IPS DF 6.9 (cell line): Measurements from ENCODE around the gene IGF2BP2.

ENCODE experiments used
- DNase-seq: peaks from one replicate; pipeline ENCODE4 v3.0.0-alpha.2; 2013; ENCODE audit warnings: low read depth, low spot score
- H3K27ac ChIP-seq: one replicate; pipeline ENCODE4 v1.5.1; 2013; ENCODE audit warnings: low read length, control low read depth
- H3K27me3 ChIP-seq: 2 replicates; pipeline ENCODE4 v1.6.1; 2013; ENCODE audit warnings: mild to moderate bottlenecking, low read length; ENCODE audit not compliant: control insufficient read depth, insufficient read depth
- H3K36me3 ChIP-seq: 2 replicates; pipeline ENCODE4 v1.6.1; 2013; ENCODE audit warnings: low read length; ENCODE audit not compliant: control insufficient read depth, insufficient read depth
- H3K4me1 ChIP-seq: 2 replicates; pipeline ENCODE4 v1.6.1; 2013; ENCODE audit warnings: low read length; ENCODE audit not compliant: control insufficient read depth, insufficient read depth
- H3K4me3 ChIP-seq: 2 replicates; pipeline ENCODE4 v1.5.1; 2013; ENCODE audit warnings: mild to moderate bottlenecking, low read length
- H3K9me3 ChIP-seq: 2 replicates; pipeline ENCODE4 v1.6.1; 2013; ENCODE audit warnings: low read length, inconsistent platforms; ENCODE audit not compliant: control insufficient read depth, insufficient read depth
- WGBS: extraction: QIAGEN DNeasy Blood & Tissue Kit; methylation state at CpG from one replicate; pipeline ENCODE4 v1.1.7; 2013; ENCODE audit warnings: mixed read lengths, missing lambda C conversion rate; ENCODE audit not compliant: insufficient read length, insufficient coverage; 5-methylcytosine and 5-hydroxymethylcytosine counted together

Gene IGF2BP2

DNA sequence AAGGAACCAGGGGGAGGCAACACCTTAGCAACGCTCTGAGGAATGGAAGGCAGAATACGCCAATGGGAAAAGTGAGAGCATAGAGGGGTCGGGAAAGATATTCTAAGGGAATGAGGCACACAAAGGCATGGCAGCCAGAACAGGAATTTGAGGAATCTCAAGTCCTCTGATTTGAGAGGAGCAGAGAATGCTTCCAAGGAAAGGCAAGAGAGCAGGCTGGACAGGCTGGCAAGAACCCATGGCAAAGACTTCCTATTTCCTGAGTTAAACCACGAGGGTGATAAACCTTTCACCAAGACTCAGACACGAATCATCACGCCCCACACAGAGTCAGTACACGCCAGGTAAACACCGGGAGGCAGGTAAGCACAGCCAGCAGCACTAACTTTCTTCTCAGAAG lies 109.8 kb downstream of the IGF2BP2 start:
- Histone ChIP-seq H3K36me3 (no peaks in the 10 kb centered on the region), H3K27me3 (no peaks in the 10 kb centered on the region), H3K4me1 (peaks cover 17% of the 10 kb centered on the region), H3K9me3 (no peaks in the 10 kb centered on the region), H3K27ac (no peak overlapping the region), H3K4me3 (no peak overlapping the region)
- peak; percentile 35 for DNase-seq
- WGBS, result no CpG with 5 or more reads among the region's 8 CpGs

GRCh38 chr3:185714085-185714484 lies 110.8 kb downstream of the IGF2BP2 start:
- DNase-seq, result no peak
- Histone ChIP-seq H3K27me3 (no peaks in the 10 kb centered on the region), H3K36me3 (no peaks in the 10 kb centered on the region), H3K4me3 (no peak overlapping the region), H3K4me1 (peaks cover 17% of the 10 kb centered on the region), H3K9me3 (no peaks in the 10 kb centered on the region), H3K27ac (no peak overlapping the region)
- 100% methylated on average over 1 of the region's 2 CpGs for WGBS

DNA sequence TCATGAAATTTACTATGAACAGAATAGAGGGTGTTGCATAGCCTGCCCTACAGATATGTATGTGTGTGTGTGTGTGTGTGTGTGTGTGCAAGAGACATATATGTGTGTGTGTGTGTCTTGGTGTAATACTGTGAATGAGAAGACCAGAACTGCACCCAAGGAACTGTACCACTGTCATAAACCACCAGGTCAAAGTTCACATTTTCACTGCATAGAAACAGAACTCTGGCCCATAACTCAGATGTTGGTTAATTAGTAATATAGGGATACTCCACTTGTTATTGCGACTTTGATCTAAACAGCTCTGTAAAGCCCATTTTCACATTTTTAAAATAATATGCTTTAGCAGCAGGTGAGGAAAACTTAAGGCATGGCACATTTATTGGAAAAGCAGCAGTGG lies 111.8 kb downstream of the IGF2BP2 start:
- H3K27ac ChIP-seq, result no peak overlapping the region
- no peaks in the 10 kb centered on the region for H3K36me3 ChIP-seq
- WGBS, result no CpG with 5 or more reads among the region's 1 CpG
- no peaks in the 10 kb centered on the region for H3K9me3 ChIP-seq
- no peaks in the 10 kb centered on the region for H3K27me3 ChIP-seq
- DNase-seq, result no peak
- H3K4me1 ChIP-seq, result peaks cover 18% of the 10 kb centered on the region
- H3K4me3 ChIP-seq, result no peak overlapping the region

GRCh38 chr3:185712337-185712736 lies 112.5 kb downstream of the IGF2BP2 start:
- no peak for DNase-seq
- H3K36me3 ChIP-seq, result no peaks in the 10 kb centered on the region
- H3K27ac ChIP-seq, result no peak overlapping the region
- no peaks in the 10 kb centered on the region for H3K9me3 ChIP-seq
- peaks cover 16% of the 10 kb centered on the region for H3K4me1 ChIP-seq
- H3K27me3 ChIP-seq, result no peaks in the 10 kb centered on the region
- H3K4me3 ChIP-seq, result no peak overlapping the region
- no CpG with 5 or more reads among the region's 3 CpGs for WGBS

DNA sequence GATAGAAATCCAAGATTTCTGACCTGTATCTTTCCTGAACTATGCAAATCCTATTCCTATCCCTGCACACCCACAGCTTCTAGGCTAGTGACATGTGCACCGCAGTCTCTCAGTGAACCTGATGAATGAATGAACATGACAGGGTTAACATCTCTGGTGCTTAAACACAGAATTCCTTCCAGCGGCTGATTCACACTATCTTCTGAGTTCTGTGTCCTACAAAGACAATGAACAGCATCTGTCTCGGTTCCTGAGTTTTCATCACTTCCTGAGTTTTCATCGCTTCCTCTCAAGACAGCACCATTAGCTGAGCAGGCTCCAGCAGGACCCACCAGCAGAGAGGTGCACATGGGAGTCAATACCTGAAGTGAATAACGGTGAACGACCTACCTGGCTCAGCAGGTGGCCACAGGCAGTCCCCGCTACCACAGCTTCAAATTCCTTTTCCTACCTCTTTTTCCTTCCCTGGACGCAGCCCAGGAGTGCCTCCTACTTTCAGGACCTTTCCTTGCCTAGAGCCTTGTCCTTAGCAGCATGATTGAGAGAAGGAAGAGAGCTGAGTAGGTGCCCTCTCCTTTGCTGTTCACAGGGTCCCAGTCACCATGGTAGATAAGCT lies 113.5 kb downstream of the IGF2BP2 start:
- Histone ChIP-seq H3K9me3 (no peaks in the 10 kb centered on the region), H3K4me1 (peaks cover 12% of the 10 kb centered on the region), H3K27me3 (no peaks in the 10 kb centered on the region), H3K4me3 (no peak overlapping the region), H3K36me3 (no peaks in the 10 kb centered on the region), H3K27ac (no peak overlapping the region)
- no peak for DNase-seq
- no CpG with 5 or more reads among the region's 8 CpGs for WGBS

DNA sequence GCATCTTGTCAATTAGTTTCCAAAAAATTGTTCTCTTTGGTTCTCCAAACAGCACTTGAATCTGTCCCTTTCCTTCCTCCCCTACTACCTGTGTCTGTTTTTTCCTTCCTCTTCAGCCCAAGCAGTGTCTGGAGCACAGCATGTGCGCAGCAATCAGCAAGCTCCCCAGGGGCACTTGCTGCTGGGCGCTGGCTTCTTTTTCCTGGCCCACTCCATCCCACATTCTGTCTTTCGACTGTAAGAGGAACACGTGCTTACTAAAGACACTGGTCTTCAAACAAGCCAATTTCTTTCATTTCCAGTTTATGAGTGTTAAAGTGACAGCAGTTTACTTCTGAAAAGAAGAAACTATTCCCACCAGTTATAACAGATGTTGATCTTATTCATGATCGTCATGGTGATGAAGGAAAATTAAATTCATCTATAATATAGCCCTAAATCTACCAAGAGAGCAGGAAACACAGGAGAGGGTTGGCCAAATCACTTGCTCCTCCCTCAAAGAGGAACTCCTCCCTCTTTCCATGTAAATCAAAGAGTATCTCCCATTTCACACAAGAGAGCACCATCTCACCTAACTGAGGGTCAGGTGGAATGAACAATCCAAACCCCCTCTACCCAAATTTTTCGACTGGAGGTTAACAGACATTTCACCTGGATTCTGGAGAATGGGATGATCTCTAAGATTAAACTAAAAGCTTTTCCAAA lies 115.4 kb downstream of the IGF2BP2 start:
- no peak for DNase-seq
- no CpG with 5 or more reads among the region's 6 CpGs for WGBS
- no peaks in the 10 kb centered on the region for H3K36me3 ChIP-seq

GRCh38 chr3:185708392-185708791 lies 116.5 kb downstream of the IGF2BP2 start:
- no CpG with 5 or more reads among the region's 5 CpGs for WGBS

More for the DNA sequence above, 115.4 kb downstream of the IGF2BP2 start:
- H3K4me3 ChIP-seq, result no peak overlapping the region
- H3K27ac ChIP-seq, result no peak overlapping the region
- H3K27me3 ChIP-seq, result no peaks in the 10 kb centered on the region
- H3K4me1 ChIP-seq, result peaks cover 9% of the 10 kb centered on the region; the same call in 1 of the 2 replicates
- no peaks in the 10 kb centered on the region for H3K9me3 ChIP-seq

DNA sequence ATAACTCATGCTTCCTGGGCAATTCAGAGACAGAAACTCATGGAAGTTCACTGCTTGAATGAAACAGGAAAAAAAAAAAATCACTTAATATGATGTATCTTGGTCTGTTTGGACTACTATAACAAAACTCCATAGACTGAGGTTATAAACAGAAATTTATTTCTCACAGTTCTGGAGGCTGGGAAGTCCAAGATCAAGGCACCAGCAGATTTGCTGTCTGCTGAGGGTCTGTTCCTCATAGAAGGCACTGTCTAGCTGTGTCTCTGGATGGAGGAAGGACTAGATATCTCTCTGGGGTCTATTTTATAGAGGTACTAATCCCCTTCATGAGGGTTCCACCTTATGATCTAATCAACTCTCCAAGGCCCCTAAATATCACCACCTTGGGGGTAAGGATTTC lies 119.3 kb downstream of the IGF2BP2 start:
- DNase-seq, result no peak
- Histone ChIP-seq H3K4me1 (peaks cover 9% of the 10 kb centered on the region), H3K27ac (no peak overlapping the region), H3K9me3 (no peaks in the 10 kb centered on the region), H3K27me3 (no peaks in the 10 kb centered on the region), H3K4me3 (no peak overlapping the region), H3K36me3 (no peaks in the 10 kb centered on the region)

More at GRCh38 chr3:185708392-185708791, 116.5 kb downstream of the IGF2BP2 start:
- no peak for DNase-seq
- Histone ChIP-seq H3K4me1 (peaks cover 11% of the 10 kb centered on the region; the same call in 1 of the 2 replicates), H3K36me3 (no peaks in the 10 kb centered on the region), H3K9me3 (no peaks in the 10 kb centered on the region), H3K27me3 (no peaks in the 10 kb centered on the region), H3K27ac (no peak overlapping the region), H3K4me3 (no peak overlapping the region)

DNA sequence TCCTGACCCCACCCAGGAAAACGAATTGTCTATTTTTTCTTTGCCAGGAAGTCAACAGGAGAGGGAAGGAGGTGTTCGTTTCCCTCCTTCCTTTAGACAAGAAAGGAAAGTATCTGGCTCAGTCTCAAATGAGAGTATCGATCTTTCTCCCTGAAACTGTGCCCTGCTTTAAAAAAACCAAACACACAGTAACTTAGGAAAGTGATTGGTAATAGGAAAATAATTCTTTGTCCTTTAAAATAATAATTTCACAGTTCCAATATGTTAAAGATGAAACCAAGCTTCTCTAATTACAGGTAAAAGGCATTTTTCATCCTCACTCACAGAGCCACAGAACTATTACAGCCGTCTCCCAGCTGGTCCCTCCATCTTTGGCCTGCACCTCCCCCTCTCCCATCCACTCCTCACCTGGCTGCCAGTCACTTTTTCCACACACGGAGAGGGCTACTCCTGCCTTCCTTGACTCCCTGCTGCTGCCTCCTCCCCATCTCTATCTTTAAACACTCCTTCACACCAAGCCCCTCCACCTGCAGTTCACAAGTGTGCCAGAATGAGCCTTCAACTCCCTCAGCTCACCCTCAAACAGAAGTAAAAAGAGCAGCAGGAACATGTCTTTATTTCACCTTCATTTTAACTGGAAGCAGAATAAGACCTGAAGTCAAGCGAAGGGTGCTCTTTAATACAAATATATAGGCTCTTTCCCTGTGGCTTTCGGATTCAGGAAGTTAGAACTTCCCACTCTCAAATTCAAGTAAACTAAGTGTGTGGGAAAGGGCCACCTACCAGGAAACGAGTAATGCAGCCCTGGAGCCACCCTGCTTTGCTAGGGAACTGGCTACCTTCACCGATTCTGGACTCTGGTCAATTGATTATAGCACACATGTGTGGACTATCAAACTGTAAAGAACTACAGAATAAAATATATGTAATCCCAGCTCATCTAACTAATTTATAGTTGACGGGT lies 122.3 kb downstream of the IGF2BP2 start:
- H3K9me3 ChIP-seq, result no peaks in the 10 kb centered on the region
- no peak overlapping the region for H3K4me3 ChIP-seq
- peaks cover 7% of the 10 kb centered on the region for H3K4me1 ChIP-seq
- no peaks in the 10 kb centered on the region for H3K27me3 ChIP-seq
- no peaks in the 10 kb centered on the region for H3K36me3 ChIP-seq
- no peak for DNase-seq
- no CpG with 5 or more reads among the region's 10 CpGs for WGBS
- no peak overlapping the region for H3K27ac ChIP-seq

DNA sequence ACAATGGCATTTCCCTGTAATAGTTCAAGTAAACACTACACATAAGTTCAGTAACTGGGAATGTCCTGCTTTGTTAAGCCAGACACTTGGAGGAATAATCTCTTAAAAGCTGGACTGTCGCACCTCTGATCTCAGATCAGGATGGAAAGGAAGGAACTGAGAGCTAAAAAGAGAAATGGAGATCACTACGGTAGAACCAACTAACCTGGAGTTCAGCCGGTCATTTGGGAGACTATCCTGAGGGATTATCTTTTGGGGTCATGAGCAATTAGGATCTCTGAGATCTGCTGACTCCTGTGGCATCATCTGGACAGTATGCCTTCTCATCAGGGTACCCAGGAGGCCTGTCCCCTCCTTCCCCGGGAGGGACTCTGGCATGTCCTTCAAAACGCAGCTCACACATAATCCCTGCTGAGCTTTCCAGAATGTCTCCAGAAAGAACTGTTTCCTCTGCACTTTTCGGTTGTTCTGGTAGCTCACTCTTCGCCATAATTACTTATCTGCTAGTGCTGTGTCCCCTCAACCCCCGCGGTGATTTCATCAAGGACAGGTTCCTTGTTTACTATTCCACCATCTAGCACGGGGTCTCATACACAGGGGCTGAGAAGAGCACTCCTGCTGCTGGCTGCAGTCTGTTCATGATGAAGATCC lies 123.1 kb downstream of the IGF2BP2 start:
- DNase-seq, result no peak
- H3K27ac ChIP-seq, result no peak overlapping the region

More for the DNA sequence above, 123.1 kb downstream of the IGF2BP2 start:
- Histone ChIP-seq H3K27me3 (no peaks in the 10 kb centered on the region), H3K4me1 (peaks cover 7% of the 10 kb centered on the region), H3K4me3 (no peak overlapping the region), H3K9me3 (no peaks in the 10 kb centered on the region), H3K36me3 (no peaks in the 10 kb centered on the region)
- no CpG with 5 or more reads among the region's 10 CpGs for whole genome bisulfite sequencing
